22Rv1 (cell line): ENCODE data around the gene JARID2.

Experiments used
- ZFX ChIP-seq: fragments of 450-650 bp; IDR thresholded peaks from 2 replicates; pipeline ENCODE4 v1.6.1; 2017; ENCODE audit warnings: antibody characterized with exemption, borderline replicate concordance
- TF ChIP-seq, protein P1 (sequence below): fragments of 450-650 bp; IDR thresholded peaks from 2 replicates; pipeline ENCODE4 v1.5.1; 2017; ENCODE audit warnings: mild to moderate bottlenecking

DNA sequence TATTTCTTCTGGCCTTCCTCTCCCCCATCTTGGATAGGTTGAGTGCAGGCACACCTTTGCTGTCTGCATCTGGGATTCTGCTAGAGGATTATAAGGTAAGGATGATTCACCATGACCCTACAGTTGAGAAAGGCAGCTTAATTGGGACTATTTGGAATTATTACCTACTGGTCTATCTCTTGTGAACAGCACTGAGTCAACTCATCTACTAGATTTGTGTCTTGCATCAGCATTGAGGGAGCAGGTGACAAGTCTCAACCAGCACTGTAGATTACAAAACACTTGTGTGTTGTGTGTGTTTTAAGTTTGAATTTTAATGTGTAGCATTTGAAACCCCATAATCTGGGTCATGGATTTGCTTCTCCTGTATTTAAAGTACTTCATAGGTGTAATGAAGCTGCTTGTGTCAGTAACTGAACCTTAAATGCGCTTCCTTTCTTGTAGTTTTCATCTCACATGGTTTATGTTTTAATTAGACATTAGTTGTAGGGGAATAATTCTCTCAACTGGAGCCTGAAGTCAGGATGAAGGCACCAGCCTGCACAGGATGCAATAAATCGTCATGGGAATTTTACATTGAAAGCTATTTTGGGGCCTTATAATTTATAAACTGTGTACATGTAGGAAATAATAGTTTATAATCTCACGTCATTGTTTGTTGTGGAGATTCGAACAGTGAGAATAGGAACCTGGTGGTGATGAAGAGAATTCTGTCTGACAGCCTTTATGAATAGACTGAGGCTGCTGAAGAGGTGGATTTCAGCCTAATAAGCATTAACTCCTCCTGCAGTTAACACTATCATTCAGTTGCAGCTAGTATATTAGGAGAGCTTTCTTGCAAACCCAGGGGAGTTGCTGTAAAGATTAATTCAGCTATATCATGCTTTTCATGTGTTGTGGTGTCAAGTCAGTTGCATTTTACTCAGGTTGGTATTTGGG lies 125.1 kb downstream of the JARID2 start:
- TF ChIP-seq, protein P1, sequence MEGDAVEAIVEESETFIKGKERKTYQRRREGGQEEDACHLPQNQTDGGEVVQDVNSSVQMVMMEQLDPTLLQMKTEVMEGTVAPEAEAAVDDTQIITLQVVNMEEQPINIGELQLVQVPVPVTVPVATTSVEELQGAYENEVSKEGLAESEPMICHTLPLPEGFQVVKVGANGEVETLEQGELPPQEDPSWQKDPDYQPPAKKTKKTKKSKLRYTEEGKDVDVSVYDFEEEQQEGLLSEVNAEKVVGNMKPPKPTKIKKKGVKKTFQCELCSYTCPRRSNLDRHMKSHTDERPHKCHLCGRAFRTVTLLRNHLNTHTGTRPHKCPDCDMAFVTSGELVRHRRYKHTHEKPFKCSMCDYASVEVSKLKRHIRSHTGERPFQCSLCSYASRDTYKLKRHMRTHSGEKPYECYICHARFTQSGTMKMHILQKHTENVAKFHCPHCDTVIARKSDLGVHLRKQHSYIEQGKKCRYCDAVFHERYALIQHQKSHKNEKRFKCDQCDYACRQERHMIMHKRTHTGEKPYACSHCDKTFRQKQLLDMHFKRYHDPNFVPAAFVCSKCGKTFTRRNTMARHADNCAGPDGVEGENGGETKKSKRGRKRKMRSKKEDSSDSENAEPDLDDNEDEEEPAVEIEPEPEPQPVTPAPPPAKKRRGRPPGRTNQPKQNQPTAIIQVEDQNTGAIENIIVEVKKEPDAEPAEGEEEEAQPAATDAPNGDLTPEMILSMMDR = no peak
- TF ChIP-seq ZFX = no peak
